Glomerular endothelial cell (primary cell): Measurements from ENCODE around the gene DUSP28. TPM values are rescaled to one million over a fixed set of nuclear protein-coding genes. Genes with fewer than 3 reads are reported as not detected.
"Not testable (repeated sequence)": the region's sequence is repeated elsewhere in the genome, so short reads cannot be mapped to it uniquely, and the experiment has no call there.

Experiments
- DNase-seq: peaks from one replicate; pipeline ENCODE4 v3.0.0-alpha.2; 2011; ENCODE audit warnings: low read depth, low spot score; ENCODE audit errors: extremely low read depth
- total RNA-seq: library from RNA; depleted of rRNA; stranded (reverse); fragments of >200 nt; gene quantifications from 2 replicates; pipeline ENCODE4 v1.2.3, GENCODE V29; 2015

Gene DUSP28
- total RNA-seq, 1 donor from 2014 or later, result 1.8 TPM

DNA sequence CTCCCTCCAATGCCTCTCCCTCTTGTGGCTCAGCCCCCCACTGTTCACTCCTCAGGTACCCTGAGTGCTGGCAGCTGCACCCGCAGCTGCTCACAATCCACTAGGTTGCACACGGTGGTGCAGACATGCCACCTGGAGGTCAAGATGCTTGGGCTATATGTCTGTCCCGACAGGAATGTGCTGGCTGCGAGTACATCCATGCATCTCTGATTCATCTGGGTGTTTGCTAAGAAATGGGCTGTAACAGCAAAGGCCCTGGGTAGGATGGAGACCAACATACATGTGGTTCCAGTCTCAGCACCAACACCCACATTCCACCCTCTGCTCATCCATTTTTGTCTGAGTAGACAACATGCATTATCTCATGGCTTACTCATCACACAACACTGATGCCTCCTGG is 33.6 kb upstream of the DUSP28 start:
- no peak for DNase-seq

DNA sequence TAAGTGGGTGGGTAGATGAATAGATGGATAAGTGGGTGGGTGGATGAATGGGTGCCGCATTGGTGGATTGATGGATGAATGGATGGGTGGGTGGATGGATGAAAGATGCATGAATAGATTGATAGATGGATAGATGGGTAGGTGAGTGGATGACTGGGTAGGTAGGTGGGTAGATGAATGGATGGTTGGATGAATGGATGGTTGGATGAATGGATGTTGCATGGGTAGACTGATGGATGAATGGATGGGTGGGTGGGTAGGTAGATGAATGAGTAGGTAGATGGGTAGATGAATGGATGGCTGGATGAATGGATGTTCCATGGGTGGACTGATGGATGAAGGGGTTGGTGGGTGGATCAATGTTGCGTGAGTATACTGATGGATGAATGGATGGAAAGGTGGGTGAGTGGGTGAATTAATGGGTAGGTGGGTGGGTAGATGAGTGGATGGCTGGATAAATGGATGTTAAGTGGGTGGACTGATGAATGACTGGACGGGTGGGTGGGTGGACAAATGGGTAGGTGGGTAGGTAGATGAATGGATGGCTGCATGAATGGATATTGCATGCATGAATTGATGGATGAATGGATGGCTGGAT is 32.9 kb upstream of the DUSP28 start:
- DNase-seq, result no peak

DNA sequence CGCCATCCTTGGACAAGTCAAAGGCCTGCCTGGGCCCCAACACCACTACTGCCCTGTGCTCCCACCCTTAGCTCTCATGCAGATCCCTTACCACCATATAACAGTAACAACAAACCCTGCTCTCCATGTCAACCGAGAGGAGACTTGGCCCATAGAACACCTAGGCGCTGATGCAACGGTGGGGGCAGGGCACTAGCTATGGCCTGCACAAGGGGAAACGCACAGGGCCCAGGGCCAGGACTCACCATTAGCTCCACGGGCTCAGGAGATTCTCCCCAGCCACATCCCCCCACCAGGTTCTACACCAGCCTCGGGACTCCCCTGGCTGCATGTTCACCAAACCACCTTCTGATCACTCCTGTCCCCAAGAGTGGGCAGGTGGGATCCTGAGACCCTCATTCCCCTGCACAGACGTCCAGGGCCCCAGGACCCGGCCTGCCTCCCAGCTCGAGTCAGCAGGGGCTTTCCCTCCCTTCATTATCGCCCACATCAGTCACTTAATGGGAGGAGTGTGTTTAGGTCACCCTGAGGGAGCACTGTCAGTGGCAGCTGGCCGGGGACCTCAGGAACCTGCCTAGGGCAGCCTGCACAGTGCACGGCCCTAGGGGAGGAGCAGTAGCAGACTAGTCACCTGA is 31.6 kb upstream of the DUSP28 start:
- no peak for DNase-seq

DNA sequence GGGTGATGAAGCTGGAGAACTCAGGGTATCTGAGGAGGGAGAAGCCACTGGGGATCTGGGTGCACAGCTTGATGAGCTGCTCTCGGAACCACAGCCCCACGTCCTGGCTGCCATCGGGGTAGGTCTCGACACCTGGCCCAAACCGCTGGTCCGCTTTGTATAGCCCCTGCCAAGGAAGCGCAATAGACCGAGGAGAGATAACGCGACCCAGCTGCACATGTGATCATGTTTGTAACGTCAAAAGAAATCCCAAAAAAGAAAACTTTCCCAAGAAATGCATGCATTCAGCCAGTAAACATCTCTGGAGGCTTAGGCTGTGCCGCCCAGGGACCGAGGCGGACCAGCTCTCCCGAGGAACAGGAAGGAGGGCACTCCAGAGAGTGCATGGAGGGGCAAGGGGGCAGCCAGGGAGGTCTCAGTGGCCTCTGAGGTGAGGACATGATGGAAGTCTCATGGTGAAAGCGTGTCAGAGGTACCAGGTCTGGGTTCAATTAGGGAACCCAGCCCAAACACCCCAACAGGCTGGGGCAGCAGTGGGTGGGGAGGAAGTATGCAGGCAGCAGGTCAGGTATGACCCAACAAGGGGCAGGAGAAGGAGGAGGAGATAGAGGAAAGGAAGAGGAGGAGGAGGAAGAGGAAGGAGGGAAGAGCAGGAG is 30.7 kb upstream of the DUSP28 start:
- DNase-seq, result no peak

DNA sequence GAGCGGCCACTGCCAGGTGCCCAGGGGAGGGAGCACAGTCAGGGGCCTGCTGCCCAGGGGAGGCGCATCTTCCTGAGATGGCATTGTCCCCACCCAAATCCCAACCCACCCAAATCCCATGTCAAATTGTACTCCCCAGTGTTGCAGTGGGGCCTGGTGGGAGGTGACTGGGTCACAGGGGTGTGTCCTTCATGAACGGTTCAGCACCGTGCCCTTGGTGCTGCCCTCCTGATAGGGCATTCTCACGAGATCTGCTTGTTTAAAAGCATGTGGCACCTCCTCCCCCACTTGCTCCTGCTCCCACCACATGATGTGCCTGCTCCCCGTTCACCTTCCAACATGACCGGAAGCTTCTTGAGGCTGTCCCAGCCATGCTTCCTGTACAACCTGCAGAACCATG is 30.0 kb upstream of the DUSP28 start:
- DNase-seq, result no peak

DNA sequence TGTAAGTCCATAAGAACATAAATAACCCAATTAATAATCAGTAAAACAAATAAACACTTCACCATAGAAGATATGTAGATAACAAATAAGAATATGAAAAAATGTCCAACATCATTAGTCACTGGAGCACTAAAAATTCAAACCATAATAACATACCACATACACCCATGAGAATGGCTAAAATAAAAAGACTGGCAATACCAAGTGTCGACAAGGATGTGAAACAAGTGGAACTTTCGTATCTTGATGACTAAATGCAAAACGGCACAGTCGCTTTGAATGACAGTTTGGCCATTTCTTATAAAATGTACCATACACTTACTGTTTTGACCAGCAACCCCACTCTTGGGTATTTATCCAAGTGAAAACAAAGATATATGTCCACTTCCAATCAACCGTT is 29.1 kb upstream of the DUSP28 start:
- DNase-seq, result no peak

DNA sequence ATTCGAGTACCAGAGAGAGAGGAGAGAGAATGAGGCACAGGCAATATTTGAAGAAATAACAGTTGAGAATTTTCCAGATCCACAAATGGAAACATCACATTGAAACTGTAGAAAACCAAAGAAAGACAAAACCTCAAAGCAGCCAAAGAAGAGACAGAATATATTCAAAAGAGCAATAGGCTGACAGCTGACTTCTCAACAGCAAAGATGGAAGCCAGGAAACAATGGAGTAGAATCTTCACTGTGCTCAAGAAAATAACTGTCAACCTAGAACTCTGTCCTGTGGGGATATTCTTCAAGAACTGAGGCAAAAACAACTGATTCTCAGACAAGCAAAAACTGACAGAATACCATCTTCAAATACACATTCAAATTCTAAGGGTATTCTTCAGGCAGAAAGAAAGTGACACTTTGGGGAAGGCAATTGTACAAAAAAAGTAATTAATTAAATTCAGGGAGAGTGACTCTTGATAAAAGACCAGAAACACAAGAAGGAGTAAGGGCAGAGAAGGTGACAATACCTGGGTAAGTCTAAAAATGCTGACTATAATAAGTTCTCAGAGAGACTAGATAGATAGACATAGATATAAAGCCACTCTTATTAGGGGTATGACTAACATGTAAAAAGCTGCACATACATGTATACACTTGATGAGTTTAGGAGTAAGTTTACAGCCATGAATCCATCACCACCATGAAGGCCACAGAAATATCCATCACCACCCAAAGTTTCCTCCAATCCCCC is 28.0 kb upstream of the DUSP28 start:
- no peak for DNase-seq

DNA sequence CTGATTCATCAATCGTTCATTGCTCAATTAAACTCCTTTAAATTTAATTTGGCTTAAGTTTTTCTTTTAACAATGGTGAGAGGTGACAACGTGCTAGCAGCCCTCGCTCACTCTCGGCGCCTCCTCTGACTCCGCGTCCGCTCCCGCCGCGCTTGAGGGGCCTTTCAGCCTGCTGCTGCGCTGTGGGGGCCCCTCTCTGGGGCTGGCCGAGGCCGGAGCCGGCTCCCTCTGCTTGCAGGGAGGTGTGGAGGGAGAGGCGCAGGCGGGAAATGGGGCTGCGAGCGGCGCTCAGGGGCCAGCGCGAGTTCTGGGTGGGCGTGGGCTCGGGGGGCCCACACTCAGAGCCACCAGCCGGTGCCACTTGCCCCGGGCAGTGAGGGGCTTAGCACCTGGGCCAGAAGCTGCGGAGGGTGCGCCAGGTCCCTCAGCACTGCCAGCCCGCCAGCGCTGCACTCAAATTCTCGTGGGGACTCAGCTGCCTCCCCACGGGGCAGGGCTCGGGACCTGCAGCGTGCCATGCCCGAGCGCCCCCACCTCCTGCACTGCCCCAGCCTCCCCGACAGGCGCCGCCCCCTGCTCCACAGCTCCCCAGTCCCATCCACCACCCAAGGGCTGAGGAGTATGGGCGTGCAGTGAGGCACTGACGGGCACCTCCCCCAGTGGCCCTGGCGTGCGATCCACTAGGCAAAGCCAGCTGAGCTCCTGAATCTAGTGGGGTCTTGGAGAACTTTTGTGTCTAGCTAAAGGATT is 22.0 kb upstream of the DUSP28 start:
- DNase-seq, result no peak

DNA sequence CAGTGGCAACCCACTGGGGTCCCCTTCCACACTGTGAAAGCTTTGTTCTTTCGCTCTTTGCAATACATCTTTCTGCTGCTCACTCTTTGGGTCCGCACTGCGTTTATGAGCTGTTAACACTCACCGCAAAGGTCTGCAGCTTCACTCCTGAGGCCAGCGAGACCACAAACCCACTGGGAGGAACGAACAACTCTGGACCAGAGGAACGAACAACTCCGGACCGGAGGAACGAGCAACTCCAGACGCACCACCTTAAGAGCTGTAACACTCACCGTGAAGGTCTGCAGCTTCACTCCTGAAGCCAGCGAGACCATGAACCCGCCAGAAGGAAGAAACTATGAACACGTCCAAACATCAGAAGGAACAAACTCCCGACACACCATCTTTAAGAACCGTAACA is 21.1 kb upstream of the DUSP28 start:
- not testable (repeated sequence) for DNase-seq

DNA sequence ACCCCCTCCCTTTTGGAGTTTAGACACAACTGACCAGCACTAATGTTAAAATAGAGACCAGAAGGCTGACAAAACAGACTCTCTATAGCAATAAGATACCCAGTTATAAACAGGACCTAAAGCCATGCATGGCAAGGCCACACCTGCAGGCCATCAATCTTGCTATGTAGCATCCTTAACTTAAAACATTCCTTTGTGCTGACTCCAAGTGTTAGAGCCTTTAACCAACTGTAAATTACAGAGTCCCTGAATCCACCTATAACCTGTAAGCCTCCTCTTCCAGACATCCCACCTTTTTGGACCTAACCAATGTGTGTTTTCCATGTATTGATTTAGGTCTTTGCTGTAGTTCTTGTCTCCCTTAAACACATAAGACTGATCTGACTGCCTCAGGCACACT is 20.3 kb upstream of the DUSP28 start:
- DNase-seq, result no peak

DNA sequence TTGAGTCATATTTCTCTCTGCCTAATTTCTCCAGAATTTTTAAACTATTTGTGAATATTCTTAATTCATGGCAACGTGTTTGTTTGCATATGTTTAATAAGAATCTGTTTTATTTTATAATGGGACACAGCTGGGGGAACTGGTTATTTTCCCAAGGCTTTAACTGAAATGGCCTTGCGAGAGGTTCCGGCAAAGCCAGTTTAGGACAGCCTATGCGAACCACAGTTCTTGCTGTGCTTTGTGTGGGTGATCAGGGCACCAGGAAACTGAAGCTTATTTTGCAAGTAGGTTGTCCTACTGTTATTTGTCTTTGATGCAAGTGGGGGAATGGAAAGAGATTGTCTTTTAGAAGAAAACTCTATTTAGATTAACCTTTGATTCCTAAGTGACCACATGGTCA is 8.9 kb upstream of the DUSP28 start:
- DNase-seq, result no peak

DNA sequence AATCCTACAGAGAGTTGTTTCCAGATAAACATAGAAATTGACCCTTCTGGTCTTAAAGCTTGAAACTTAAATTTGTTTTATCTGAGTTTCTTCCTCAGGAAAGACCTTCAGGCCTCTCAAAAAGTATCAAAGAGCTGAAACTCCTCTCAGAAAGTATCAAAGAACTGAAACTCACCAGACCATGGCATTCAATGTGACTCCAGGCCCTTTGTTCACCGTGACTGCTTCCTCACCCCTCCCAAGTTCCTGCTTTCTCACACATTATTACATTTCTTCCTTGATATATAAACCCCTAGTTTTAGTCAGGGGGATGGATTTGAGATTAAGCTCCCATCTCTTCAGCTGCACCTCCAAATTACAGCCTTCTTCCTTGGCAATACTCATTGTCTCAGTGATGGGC is 8.3 kb upstream of the DUSP28 start:
- DNase-seq, result no peak

DNA sequence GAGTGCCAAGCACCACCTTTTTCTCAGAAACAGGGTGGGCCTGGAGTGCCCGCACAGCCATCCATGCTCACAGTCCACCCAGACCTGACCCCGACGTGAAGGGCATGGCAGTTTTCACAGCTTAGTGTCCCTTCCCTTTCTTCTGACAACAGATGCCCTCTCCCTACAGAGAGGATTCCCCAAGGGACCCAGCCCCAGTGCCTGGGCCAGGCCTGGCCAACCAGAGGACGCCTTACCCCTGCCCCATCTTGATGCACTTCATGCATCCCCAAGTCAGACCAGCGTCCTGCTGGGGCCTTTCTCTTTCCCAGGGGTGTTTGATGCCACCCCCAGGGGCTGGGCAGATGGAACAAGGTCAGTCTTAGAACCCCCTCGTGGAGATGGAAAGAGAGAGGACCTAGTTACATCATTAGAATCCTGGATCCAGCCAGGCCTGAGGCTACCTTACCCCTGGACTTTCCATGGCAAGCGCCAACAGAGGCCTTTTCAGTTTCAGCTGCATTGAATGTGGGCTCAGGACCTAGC is 6.1 kb upstream of the DUSP28 start:
- DNase-seq, result no peak

DNA sequence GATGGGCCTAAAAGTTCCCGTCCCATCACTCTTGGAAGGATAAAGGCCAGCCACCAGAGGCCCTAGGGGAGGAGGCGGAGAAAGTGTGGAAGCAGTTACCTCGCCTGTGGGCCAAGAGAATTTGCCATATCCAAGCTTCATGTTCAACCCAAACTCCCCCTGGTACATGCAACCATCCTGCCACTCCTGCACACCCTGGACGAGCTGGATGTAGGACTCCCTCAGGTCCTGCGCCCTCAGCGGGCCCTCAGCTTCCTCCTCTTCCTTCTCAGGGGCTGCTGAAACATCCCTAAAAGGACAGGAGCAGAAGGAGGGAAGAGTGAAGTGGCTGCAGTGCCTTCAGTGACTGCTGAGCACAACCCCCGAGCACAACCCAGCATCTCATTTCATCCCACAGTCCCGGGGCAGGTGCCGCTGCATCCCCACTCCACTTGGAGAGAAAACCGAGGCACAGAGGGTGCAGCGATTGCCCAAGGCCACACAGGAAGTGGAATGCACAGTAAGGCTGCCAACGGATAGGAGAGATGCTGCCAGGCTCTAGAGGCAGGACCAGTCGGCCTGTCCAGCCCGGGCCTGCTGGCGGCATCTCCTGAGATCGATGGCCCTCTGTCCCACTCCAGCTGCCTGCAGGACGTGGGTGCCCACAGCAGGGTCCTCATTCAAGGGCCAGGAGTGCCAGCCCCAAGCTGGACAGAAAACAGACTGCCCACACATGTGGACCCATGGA is 5.2 kb upstream of the DUSP28 start:
- no peak for DNase-seq

DNA sequence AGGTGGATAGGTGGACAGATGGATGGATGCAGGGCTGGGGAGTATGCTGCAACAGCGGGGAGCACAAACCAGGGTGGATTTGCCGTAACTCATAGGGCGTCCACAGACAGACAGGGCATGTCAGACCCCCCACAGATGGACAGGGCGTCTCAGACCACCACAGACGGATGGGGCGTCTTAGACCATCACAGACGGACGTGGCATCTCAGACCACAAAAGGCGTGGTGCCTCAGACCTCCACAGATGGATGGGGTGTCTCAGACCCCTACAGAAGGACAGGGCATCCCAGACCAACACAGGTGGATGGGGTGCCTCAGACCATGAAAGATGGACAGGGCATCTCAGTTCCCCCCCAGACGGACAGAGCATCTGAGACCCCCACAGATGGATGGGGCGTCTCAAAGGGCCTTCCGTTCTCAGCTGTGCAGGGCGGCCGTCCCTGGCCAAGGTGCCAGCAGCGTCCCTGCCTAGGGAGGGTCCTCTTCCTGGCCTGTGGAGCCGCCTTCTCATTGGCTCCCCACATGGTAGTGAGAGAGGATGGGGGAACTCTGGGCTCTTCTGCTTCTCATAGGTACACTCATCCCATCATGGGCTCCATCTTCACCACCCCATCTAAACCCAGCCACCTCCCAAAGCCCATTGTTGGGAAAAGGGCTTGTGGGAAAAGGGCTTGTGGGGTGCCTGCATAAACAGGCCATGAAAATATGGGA is 4.5 kb upstream of the DUSP28 start:
- DNase-seq, result no peak

DNA sequence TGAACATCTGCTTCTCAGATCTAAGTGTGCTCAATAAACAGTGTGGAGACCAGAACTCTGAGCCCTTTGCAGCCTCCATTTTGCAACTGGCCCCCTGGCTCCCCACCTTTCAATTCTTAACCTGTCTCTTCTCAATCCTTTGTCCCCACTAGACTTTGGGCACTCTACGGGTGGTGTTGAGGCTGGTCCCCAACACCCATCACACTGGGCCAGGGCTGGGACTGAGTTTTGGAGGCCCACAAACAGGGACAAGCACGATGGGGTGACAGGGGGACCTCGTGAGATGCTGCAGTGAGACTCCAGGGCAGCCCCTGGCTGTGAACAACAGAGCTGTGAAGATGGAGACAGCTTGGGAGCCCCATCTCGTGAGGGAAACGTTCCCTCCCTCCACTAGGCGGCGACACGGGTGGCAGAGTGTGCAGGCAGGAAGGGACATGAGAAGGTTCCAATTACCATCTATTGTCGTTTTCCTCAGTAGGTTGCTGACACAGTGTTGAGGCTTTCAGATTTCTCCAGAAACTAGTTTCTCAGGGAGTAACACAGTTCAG is 3.5 kb upstream of the DUSP28 start:
- no peak for DNase-seq

DNA sequence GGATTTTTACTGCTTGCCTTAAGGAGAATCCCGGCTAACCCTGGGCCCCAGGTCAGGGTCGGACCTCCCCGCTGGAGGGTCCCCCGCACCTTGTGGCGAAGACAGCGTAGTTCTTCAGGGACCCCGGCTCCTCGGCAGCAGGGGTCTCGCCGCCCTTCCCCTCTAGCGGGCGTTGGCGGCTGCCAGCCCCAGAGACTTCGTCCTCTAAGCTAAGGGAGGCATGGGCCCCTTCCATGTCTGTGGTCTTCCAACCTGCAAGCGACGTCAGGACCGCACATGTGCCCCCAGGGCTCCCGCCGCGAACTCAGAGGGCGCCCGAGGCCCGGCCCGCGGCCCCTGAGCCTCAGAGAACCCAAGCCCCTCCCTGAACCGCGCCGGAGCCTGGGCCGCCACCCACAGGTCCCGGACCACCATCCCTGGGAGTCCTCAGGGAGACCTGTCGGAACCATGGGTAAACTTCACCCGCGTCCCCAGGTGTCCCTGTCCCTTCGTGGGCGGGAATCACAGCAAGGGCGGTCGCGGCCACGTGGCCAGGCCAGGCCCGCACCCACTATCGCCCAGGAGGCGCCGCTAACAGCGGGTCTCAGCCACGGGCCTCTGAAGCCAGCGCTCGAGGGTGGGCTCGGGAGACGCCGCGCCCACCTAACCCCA is 2.9 kb upstream of the DUSP28 start:
- DNase-seq, result no peak

DNA sequence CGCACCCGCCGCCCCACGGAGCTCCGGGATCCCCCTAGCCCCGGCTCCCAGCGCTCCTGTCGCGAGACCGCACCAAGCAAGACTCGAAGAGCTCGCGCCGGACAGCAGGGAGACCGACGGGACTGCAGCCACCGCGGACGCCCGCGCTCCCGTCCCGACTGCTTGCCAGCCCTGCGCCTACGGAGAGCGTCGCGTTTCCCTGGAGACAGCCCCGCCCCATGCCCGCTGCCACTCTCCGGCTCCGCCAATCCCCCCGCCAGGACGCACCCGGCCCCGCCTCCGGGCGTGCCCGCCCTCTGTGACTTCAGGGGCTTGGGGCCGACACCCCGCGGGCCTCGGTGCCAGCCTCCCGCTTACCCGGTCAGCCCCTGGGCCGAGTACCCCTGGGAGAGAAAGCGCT is 2.3 kb upstream of the DUSP28 start, which contains the start of gene ANKMY1:
TSS of gene ANKMY1 (minus strand) at position 181 of the 400 bp plus-strand sequence. CDS start 653 bp downstream, outside the sequence.
- no peak for DNase-seq
